22Rv1 (cell line): ENCODE data around the gene LPO.

Experiments used
- H3K27ac ChIP-seq: fragments of 450-650 bp; 2 replicates; pipeline ENCODE4 v1.5.1; 2017
- CTCF ChIP-seq: fragments of 450-650 bp; IDR thresholded peaks from 2 replicates; pipeline ENCODE4 v1.5.1; 2017; ENCODE audit warnings: mild to moderate bottlenecking
- ZFX ChIP-seq: fragments of 450-650 bp; IDR thresholded peaks from 2 replicates; pipeline ENCODE4 v1.6.1; 2017; ENCODE audit warnings: antibody characterized with exemption, borderline replicate concordance

Gene LPO

DNA sequence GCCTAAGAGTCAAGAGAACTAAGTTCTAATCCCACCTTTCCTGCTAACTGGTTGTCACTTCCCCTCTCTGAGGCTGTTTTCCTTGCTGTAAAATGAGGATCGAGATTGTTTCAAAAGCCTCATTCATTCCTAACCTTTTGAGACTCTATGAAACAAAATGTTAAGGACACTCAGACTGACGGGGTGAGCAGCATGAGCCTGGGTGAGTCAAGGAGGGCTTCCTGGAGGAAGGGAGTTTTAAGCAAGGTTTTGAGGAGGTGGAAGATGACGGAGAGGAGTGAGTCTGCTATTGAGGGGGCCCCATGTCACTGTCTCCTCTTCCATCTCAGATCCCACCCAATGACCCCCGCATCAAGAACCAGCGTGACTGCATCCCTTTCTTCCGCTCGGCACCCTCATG is 41.8 kb upstream of the LPO start:
- no peak overlapping the region for H3K27ac ChIP-seq
- TF ChIP-seq ZFX, result no peak
- TF ChIP-seq CTCF, result no peak

- H3K27ac ChIP-seq, result no peak overlapping the region
- TF ChIP-seq CTCF, result peak; percentile 89
- TF ChIP-seq ZFX, result no peak
Measured at GRCh38 chr17:58200024-58200633, 38.3 kb upstream of the LPO start.

GRCh38 chr17:58202859-58203258 is 35.5 kb upstream of the LPO start:
- no peak overlapping the region for H3K27ac ChIP-seq
- TF ChIP-seq ZFX, result no peak
- TF ChIP-seq CTCF, result no peak

GRCh38 chr17:58204796-58205195 is 33.6 kb upstream of the LPO start:
- H3K27ac ChIP-seq, result no peak overlapping the region

DNA sequence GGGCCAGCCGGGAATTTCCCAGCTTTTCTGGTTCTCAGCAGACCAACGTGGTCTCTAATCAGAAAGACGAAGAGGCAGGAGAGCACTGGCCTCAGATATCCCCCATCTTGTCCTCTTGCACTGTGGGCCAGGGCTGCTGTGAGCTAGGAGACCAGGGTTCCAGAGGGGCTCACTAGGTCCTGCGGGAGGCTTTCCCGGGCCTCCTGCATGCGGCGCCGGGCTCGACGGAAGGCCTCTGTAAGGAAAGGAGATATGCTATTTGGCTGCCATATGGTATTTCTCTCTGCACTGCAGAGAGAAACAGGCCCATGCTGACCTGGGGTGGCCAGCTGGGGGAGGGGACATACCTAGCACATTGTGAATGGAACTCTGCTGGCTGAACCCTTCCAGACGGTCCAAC is 32.4 kb upstream of the LPO start:
- TF ChIP-seq ZFX (no peak), CTCF (no peak)
- H3K27ac ChIP-seq, result no peak overlapping the region

More at GRCh38 chr17:58204796-58205195, 33.6 kb upstream of the LPO start:
- no peak for TF ChIP-seq ZFX
- no peak for TF ChIP-seq CTCF

DNA sequence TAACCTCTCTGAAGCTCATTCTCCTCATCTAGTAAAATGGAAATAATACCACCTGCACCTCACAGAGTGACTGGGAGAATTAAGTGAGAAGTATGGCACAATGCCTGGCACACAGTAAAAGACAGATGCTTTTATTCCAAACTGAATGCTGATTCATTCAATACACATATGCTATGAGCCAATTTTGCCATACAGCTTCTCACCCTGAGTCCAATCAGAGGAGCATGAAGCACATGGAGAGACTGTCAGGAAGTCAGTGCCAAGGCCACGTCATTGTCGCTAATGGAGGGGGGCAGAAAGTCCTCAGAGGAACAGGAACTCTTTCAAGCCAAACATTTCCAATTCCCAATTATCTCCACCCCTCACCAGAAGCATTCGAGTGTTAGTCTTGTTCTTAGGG is 30.9 kb upstream of the LPO start:
- TF ChIP-seq ZFX, result no peak
- TF ChIP-seq CTCF, result no peak
- H3K27ac ChIP-seq, result no peak overlapping the region

- no peak for TF ChIP-seq ZFX
- no peak for TF ChIP-seq CTCF
- H3K27ac ChIP-seq, result no peak overlapping the region
Measured at GRCh38 chr17:58208344-58208743, 30.0 kb upstream of the LPO start.
